ENCODE results near the gene MAK.
"Not testable (repeated sequence)": the region's sequence is repeated elsewhere in the genome, so short reads cannot be mapped to it uniquely, and the experiment has no call there.

DNA sequence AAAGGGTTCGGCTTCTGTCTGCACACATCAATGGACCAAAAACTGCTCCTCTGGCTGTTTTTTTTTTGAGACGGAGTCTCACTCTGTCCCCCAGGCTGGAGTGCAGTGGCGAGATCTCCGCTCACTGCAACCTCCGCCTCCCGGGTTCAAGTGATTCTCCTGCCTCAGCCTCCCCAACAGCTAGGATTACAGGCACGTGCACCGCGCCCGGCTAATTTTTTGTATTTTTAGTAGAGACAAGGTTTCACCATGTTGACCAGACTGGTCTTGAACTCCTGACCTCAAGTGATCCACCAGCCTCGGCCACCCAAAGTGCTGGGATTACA is 48.0 kb upstream of the MAK start:
- not testable (repeated sequence) for TF ChIP-seq POLR2AphosphoS5 (IDR thresholded peaks at IDR 0.05)
- TF ChIP-seq, protein P1, sequence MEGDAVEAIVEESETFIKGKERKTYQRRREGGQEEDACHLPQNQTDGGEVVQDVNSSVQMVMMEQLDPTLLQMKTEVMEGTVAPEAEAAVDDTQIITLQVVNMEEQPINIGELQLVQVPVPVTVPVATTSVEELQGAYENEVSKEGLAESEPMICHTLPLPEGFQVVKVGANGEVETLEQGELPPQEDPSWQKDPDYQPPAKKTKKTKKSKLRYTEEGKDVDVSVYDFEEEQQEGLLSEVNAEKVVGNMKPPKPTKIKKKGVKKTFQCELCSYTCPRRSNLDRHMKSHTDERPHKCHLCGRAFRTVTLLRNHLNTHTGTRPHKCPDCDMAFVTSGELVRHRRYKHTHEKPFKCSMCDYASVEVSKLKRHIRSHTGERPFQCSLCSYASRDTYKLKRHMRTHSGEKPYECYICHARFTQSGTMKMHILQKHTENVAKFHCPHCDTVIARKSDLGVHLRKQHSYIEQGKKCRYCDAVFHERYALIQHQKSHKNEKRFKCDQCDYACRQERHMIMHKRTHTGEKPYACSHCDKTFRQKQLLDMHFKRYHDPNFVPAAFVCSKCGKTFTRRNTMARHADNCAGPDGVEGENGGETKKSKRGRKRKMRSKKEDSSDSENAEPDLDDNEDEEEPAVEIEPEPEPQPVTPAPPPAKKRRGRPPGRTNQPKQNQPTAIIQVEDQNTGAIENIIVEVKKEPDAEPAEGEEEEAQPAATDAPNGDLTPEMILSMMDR (IDR thresholded peaks at IDR 0.05 in 8 of 11, conservative IDR thresholded peaks at IDR 0.05 in 3 of 11), result not testable (repeated sequence)
